EL (cell line): ENCODE measurements around the gene TEX28.
"Not testable (repeated sequence)": the region's sequence is repeated elsewhere in the genome, so short reads cannot be mapped to it uniquely, and the experiment has no call there.

Experiments used
- DNase-seq: peaks from one replicate; pipeline ENCODE4 v3.0.0-alpha.2; 2016

TEX28 gene

DNA sequence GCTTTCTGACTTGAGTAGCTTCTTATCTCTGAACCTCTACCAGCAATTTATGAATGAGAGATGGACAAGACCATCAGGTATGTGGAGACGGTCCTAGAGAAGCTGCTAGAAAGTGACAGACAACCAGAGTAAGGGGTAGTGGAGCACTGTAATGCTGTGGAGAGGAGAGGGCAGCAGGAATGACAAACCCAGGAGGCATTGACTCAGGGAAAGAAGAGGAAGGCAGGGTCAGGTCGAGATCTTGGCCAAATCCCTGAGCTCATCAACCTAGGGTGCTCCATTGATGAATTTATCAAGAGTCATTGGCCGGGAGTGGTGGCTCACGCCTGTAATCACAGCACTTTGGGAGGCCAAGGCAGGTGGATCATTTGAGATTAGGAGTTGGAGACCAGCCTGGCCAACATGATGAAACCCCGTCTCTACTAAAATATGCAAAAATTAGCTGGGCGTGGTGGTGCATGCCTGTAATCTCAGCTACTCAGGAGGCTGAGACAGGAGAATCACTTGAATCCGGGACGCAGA lies 54.9 kb downstream of the TEX28 start:
- not testable (repeated sequence) for DNase-seq

DNA sequence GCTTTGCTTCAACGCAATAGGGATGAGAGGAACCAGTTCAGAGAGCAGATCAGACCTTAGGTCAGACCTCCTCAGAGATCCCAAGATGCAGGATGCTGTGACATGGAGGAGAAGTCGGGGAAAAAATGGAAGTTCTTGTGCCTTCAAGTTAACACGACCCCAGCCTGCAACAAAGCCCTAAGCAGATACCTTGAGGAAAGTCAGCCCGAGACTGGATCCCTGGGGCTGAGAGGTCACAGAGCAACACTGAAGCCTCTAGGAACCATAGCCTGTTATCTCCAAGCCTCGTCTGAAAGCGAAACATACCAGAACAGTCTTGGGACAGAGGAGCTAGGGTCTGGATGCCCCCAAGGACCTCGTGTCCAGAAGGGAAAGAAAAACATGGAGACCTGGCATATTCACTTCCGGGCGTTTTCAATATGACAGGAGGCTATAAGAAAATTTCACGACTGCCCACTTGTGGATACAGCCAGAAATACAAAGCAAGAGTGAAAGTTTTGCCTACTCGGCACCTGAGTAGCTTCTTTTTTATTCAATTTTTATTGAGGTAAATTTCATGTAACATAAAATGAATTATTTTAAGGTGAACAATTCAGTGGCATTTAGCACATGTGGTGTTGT lies 55.9 kb downstream of the TEX28 start:
- not testable (repeated sequence) for DNase-seq

- not testable (repeated sequence) for DNase-seq
Measured at GRCh38 chrX:154233620-154234019, 61.3 kb downstream of the TEX28 start.

DNA sequence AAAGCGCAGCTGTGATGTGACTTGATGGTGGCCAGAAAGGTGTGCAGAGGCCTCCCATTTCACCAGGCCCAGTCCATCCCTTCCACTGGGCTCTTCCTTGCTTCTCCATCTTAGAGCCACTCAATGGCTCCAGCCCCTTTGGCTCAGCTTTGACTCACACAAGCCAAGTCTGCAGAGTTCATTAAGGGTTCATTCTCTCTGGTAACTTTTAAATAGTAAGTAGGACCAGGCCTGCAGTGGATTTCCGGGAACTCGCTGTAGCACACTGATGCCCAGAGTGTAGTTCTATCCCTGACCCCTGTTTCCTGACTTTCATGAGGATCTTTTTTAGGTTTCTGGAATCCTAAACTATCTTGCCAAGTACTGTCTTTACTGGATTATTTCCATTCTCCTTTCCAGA lies 63.5 kb downstream of the TEX28 start:
- not testable (repeated sequence) for DNase-seq

GRCh38 chrX:154226706-154227105 lies 68.2 kb downstream of the TEX28 start:
- not testable (repeated sequence) for DNase-seq

- DNase-seq: not testable (repeated sequence)
Measured at GRCh38 chrX:154225292-154225691, 69.6 kb downstream of the TEX28 start.
